Mesenchymal stem cell (in vitro differentiated cells and primary cell): ENCODE results near the gene SPAG6.

Experiments
- DNase-seq: peaks from one replicate; pipeline ENCODE4 v3.0.0-alpha.2; 2013
- H2AFZ ChIP-seq: one replicate; pipeline ENCODE4 v1.6.1; 2013; ENCODE audit warnings: low read depth, mild to moderate bottlenecking, control low read depth, inconsistent platforms, low read length, moderate library complexity
- H2AK5ac ChIP-seq: 2 replicates; pipeline ENCODE4 v1.6.1; 2013; ENCODE audit warnings: low read length, moderate library complexity, mild to moderate bottlenecking, inconsistent platforms; ENCODE audit not compliant: severe bottlenecking
- H2BK120ac ChIP-seq: one replicate; pipeline ENCODE4 v1.6.1; 2013; ENCODE audit warnings: low read depth, mild to moderate bottlenecking, inconsistent platforms, low read length, moderate library complexity
- H2BK12ac ChIP-seq, 2 experiments: one replicate each; pipeline ENCODE4 v1.6.1; 2013; ENCODE audit warnings: inconsistent platforms in 2 of 2, low read length in 2 of 2, mild to moderate bottlenecking in 2 of 2, moderate library complexity in 2 of 2, control low read depth in 1 of 2
- H2BK15ac ChIP-seq: one replicate; pipeline ENCODE4 v1.6.1; 2013; ENCODE audit warnings: mild to moderate bottlenecking, low read depth, inconsistent platforms; ENCODE audit not compliant: poor library complexity, severe bottlenecking
- H2BK5ac ChIP-seq: 2 replicates; pipeline ENCODE4 v1.6.1; 2013; ENCODE audit warnings: low read depth, mild to moderate bottlenecking, low read length, control low read depth, inconsistent platforms; ENCODE audit not compliant: poor library complexity, severe bottlenecking
- H3K14ac ChIP-seq, 2 experiments: one replicate each; pipeline ENCODE4 v1.6.1; 2013; ENCODE audit warnings: inconsistent platforms in 2 of 2, low read length in 2 of 2, control low read depth in 1 of 2, mild to moderate bottlenecking in 1 of 2, moderate library complexity in 1 of 2
- H3K18ac ChIP-seq, 2 experiments: one replicate each; pipeline ENCODE4 v1.6.1; 2013; ENCODE audit warnings: inconsistent platforms in 2 of 2, low read length in 2 of 2, control low read depth in 1 of 2, low read depth in 1 of 2, mild to moderate bottlenecking in 1 of 2
- H3K23ac ChIP-seq, 2 experiments: one replicate each; pipeline ENCODE4 v1.6.1; 2013; ENCODE audit warnings: inconsistent platforms in 2 of 2, low read length in 2 of 2, mild to moderate bottlenecking in 2 of 2, moderate library complexity in 2 of 2, control low read depth in 1 of 2
- H3K27ac ChIP-seq: 2 replicates; pipeline ENCODE4 v1.5.1; 2013; ENCODE audit warnings: mild to moderate bottlenecking, moderate library complexity, low read length, control low read depth, inconsistent platforms; ENCODE audit not compliant: poor library complexity, severe bottlenecking
- H3K27me3 ChIP-seq, 2 experiments: 2 replicates each; pipeline versions ENCODE4 v1.6.1 to v1.7.0; 2013; ENCODE audit warnings: low read length in 2 of 2, mild to moderate bottlenecking in 2 of 2, moderate library complexity in 2 of 2, control low read depth in 1 of 2, inconsistent platforms in 1 of 2; ENCODE audit not compliant: control insufficient read depth in 1 of 2, insufficient read depth in 1 of 2
- H3K36me3 ChIP-seq, 2 experiments: 2 replicates each; pipeline versions ENCODE4 v1.6.1 to v1.7.0; 2013; ENCODE audit warnings: low read length in 2 of 2, control low read depth in 1 of 2, inconsistent platforms in 1 of 2, low read depth in 1 of 2, mild to moderate bottlenecking in 1 of 2; ENCODE audit not compliant: insufficient read depth in 2 of 2, control insufficient read depth in 1 of 2
- H3K4ac ChIP-seq, 2 experiments: one replicate each; pipeline ENCODE4 v1.6.1; 2013; ENCODE audit warnings: inconsistent platforms in 2 of 2, low read length in 2 of 2, mild to moderate bottlenecking in 2 of 2, moderate library complexity in 2 of 2, control low read depth in 1 of 2, low read depth in 1 of 2
- H3K4me1 ChIP-seq: 2 replicates; pipeline ENCODE4 v1.6.1; 2013; ENCODE audit warnings: low read depth, low read length, control low read depth; ENCODE audit not compliant: control insufficient read depth, insufficient read depth
- H3K4me2 ChIP-seq: 2 replicates; pipeline ENCODE4 v1.6.1; 2013; ENCODE audit warnings: low read length, mild to moderate bottlenecking, inconsistent platforms; ENCODE audit not compliant: poor library complexity, severe bottlenecking
- H3K4me3 ChIP-seq, 2 experiments: 2 replicates each; pipeline versions ENCODE4 v1.5.1 to v1.7.0; 2013; ENCODE audit warnings: low read length in 2 of 2, mild to moderate bottlenecking in 2 of 2, control low read depth in 1 of 2, low read depth in 1 of 2; ENCODE audit not compliant: insufficient read depth in 1 of 2
- H3K79me1 ChIP-seq: replicated peaks from 2 replicates; pipeline ENCODE4 v1.6.1; 2013; ENCODE audit warnings: mild to moderate bottlenecking, control low read depth, low read length, inconsistent platforms; ENCODE audit not compliant: poor library complexity, severe bottlenecking
- H3K9ac ChIP-seq: 2 replicates; pipeline ENCODE4 v1.7.0; 2013; ENCODE audit warnings: mild to moderate bottlenecking, low read length, moderate library complexity
- H3K9me3 ChIP-seq: 2 replicates; pipeline ENCODE4 v1.7.0; 2013; ENCODE audit warnings: mild to moderate bottlenecking, low read length; ENCODE audit not compliant: control insufficient read depth
- H4K8ac ChIP-seq: one replicate; pipeline ENCODE4 v1.6.1; 2013; ENCODE audit warnings: inconsistent platforms, mild to moderate bottlenecking, low read length, moderate library complexity
- H4K91ac ChIP-seq: one replicate; pipeline ENCODE4 v1.6.1; 2013; ENCODE audit warnings: mild to moderate bottlenecking, low read length, inconsistent platforms
- WGBS: methylation state at CpG from one replicate; pipeline ENCODE4 v1.1.7; 2013; ENCODE audit warnings: mixed read lengths; 5-methylcytosine and 5-hydroxymethylcytosine counted together

SPAG6 gene

GRCh38 chr10:22442468-22442867, 97.2 kb downstream of the SPAG6 start:
- WGBS: 70% methylated on average over 1 of the region's 1 CpG

GRCh38 chr10:22443175-22443901, 98.0 kb downstream of the SPAG6 start:
- no peak overlapping the region for H3K23ac ChIP-seq
- no peak overlapping the region for H2BK15ac ChIP-seq
- no peak overlapping the region for H4K8ac ChIP-seq
- WGBS: 88% methylated on average over 4 of the region's 6 CpGs
- no peak overlapping the region for H4K91ac ChIP-seq
- H2BK12ac ChIP-seq: no peak overlapping the region
- no peak for DNase-seq
- no peak overlapping the region for H3K18ac ChIP-seq
- no peak overlapping the region for H3K9ac ChIP-seq
- H3K27me3 ChIP-seq: no peaks in the 10 kb centered on the region
- H2BK5ac ChIP-seq: no peak overlapping the region
- H3K36me3 ChIP-seq: no peaks in the 10 kb centered on the region
- H3K27ac ChIP-seq: no peak overlapping the region
- H3K79me1 ChIP-seq: peaks cover 6% of the 10 kb centered on the region
- H3K4me1 ChIP-seq: no peaks in the 10 kb centered on the region
- no peak overlapping the region for H2AFZ ChIP-seq
- no peak overlapping the region for H2AK5ac ChIP-seq
- no peak overlapping the region for H2BK120ac ChIP-seq
- no peak overlapping the region for H3K4me2 ChIP-seq
- H3K9me3 ChIP-seq: no peaks in the 10 kb centered on the region
- no peak overlapping the region for H3K14ac ChIP-seq
- no peak overlapping the region for H3K4me3 ChIP-seq
- H3K4ac ChIP-seq: no peak overlapping the region

More at GRCh38 chr10:22442468-22442867, 97.2 kb downstream of the SPAG6 start:
- Histone ChIP-seq H2BK120ac (no peak overlapping the region), H3K18ac (no peak overlapping the region), H3K4ac (no peak overlapping the region), H4K91ac (no peak overlapping the region), H2AK5ac (no peak overlapping the region), H4K8ac (no peak overlapping the region), H3K23ac (peak overlapping the region in 1 of 2 experiments; percentile 56), H2BK12ac (no peak overlapping the region), H3K36me3 (no peaks in the 10 kb centered on the region), H3K4me2 (no peak overlapping the region), H3K27ac (no peak overlapping the region), H3K4me1 (no peaks in the 10 kb centered on the region), H2BK15ac (no peak overlapping the region), H2BK5ac (no peak overlapping the region), H3K27me3 (no peaks in the 10 kb centered on the region), H2AFZ (no peak overlapping the region), H3K79me1 (peaks cover 8% of the 10 kb centered on the region), H3K9me3 (no peaks in the 10 kb centered on the region), H3K9ac (no peak overlapping the region), H3K14ac (no peak overlapping the region), H3K4me3 (no peak overlapping the region)
- DNase-seq: no peak

GRCh38 chr10:22444219-22444788, 99.0 kb downstream of the SPAG6 start:
- Histone ChIP-seq H3K14ac (no peak overlapping the region), H3K27me3 (no peaks in the 10 kb centered on the region), H2BK12ac (no peak overlapping the region), H3K18ac (no peak overlapping the region), H3K79me1 (no peaks in the 10 kb centered on the region), H3K23ac (no peak overlapping the region), H3K4me2 (no peak overlapping the region), H4K91ac (peak overlapping the region; percentile 30), H2BK15ac (no peak overlapping the region), H2AK5ac (no peak overlapping the region), H3K27ac (no peak overlapping the region), H3K36me3 (no peaks in the 10 kb centered on the region), H2AFZ (no peak overlapping the region), H2BK120ac (no peak overlapping the region), H4K8ac (no peak overlapping the region), H2BK5ac (no peak overlapping the region), H3K4me1 (no peaks in the 10 kb centered on the region), H3K4ac (no peak overlapping the region), H3K4me3 (no peak overlapping the region), H3K9ac (no peak overlapping the region), H3K9me3 (no peaks in the 10 kb centered on the region)
- no peak for DNase-seq
- WGBS: 91% methylated on average over 4 of the region's 4 CpGs

- H2AK5ac ChIP-seq: no peak overlapping the region
- no peak overlapping the region for H3K4me2 ChIP-seq
- H3K23ac ChIP-seq: no peak overlapping the region
- WGBS: 13% methylated on average over 3 of the region's 3 CpGs
- H3K4ac ChIP-seq: no peak overlapping the region
- peak; percentile 3 for DNase-seq
- H2BK15ac ChIP-seq: no peak overlapping the region
- H2BK12ac ChIP-seq: no peak overlapping the region
- H3K14ac ChIP-seq: peak overlapping the region in 1 of 2 experiments; percentile 23
- H3K27ac ChIP-seq: no peak overlapping the region
- H3K9me3 ChIP-seq: no peaks in the 10 kb centered on the region
- no peak overlapping the region for H2AFZ ChIP-seq
- no peaks in the 10 kb centered on the region for H3K36me3 ChIP-seq
- peak overlapping the region in 1 of 2 experiments; percentile 29 for H3K18ac ChIP-seq
- no peak overlapping the region for H2BK5ac ChIP-seq
- H3K4me1 ChIP-seq: no peaks in the 10 kb centered on the region
- no peak overlapping the region for H2BK120ac ChIP-seq
- H3K4me3 ChIP-seq: no peak overlapping the region
- H3K79me1 ChIP-seq: no peaks in the 10 kb centered on the region
- no peak overlapping the region for H4K8ac ChIP-seq
- H3K27me3 ChIP-seq: no peaks in the 10 kb centered on the region
- H3K9ac ChIP-seq: no peak overlapping the region
- no peak overlapping the region for H4K91ac ChIP-seq
Observed at GRCh38 chr10:22445495-22445894, 100.2 kb downstream of the SPAG6 start.
